Esophagus squamous epithelium (tissue), 5 donors: ENCODE measurements around the gene KPNA6. TPM values are rescaled to one million over a fixed set of nuclear protein-coding genes. Genes with fewer than 3 reads are reported as not detected.
"Not testable (repeated sequence)": the region's sequence is repeated elsewhere in the genome, so short reads cannot be mapped to it uniquely, and the experiment has no call there.

Experiments
- DNase-seq: peaks from one replicate; lab custom pipeline; 2025; lab: John Stamatoyannopoulos, UW
- H3K27ac ChIP-seq, 4 donors: fragments of 200-600 bp; sonication (generic); one replicate each; pipeline ENCODE4 v1.5.1; 2016 to 2019; ENCODE audit warnings: mild to moderate bottlenecking in 1 of 4
- H3K27me3 ChIP-seq, 4 donors: fragments of 200-600 bp; sonication (generic); 1 replicate in 3 of 4; 2 replicates in 1 of 4; pipeline versions ENCODE4 v1.5.1 to v1.6.0; 2017 to 2021; ENCODE audit warnings: antibody characterized with exemption in 1 of 4
- H3K36me3 ChIP-seq, 3 donors: fragments of 200-600 bp; sonication (generic); one replicate each; pipeline ENCODE4 v1.5.1; 2016 to 2019
- H3K4me1 ChIP-seq, 3 donors: fragments of 200-600 bp; sonication (generic); one replicate each; pipeline ENCODE4 v1.5.1; 2017 to 2019
- H3K4me3 ChIP-seq, 4 donors: fragments of 200-600 bp; sonication (generic); 1 replicate in 3 of 4; 2 replicates in 1 of 4; pipeline ENCODE4 v1.5.1; 2016 to 2019; ENCODE audit warnings: mild to moderate bottlenecking in 2 of 4, moderate library complexity in 1 of 4
- H3K9me3 ChIP-seq, 3 donors: fragments of 200-600 bp; sonication (generic); one replicate each; pipeline ENCODE4 v1.5.1; 2016 to 2019
- POLR2A ChIP-seq, 4 donors: fragments of 450-650 bp; IDR thresholded peaks; one replicate each; pipeline ENCODE4 v1.6.1; 2017; ENCODE audit warnings: antibody characterized with exemption in 4 of 4, mild to moderate bottlenecking in 4 of 4, moderate library complexity in 3 of 4
- WGBS, 2 donors: methylation state at CpG; one replicate each; pipeline ENCODE4 v1.1.5; 2018; 5-methylcytosine and 5-hydroxymethylcytosine counted together
- intact Hi-C: fragments of 100-400 bp; cut with DNase I; formaldehyde crosslinking; loops from one replicate; pipeline ENCODE4 v1.15.0; 2022
- total RNA-seq, 4 donors: library from RNA; depleted of rRNA; stranded (reverse); fragments of >200 nt; gene quantifications; one replicate each; pipeline ENCODE4 v1.1.0, GENCODE V29; 2016
- TF ChIP-seq, protein P1 (sequence below), 6 experiments: fragments of 450-650 bp in 4 of 6; fragments of 200-600 bp in 2 of 6; sonication (generic) in 2 of 6; IDR thresholded peaks; one replicate each; pipeline ENCODE4 v1.5.1; 2016 to 2019; ENCODE audit warnings: antibody characterized with exemption in 6 of 6, mild to moderate bottlenecking in 4 of 6, moderate library complexity in 4 of 6
- donor health status: DM: yes; HTN: yes; CAD: no.

Gene KPNA6
- total RNA-seq, 4 donors from 2014 or later = 27.7 to 38.0 (median 36.5) TPM

DNA sequence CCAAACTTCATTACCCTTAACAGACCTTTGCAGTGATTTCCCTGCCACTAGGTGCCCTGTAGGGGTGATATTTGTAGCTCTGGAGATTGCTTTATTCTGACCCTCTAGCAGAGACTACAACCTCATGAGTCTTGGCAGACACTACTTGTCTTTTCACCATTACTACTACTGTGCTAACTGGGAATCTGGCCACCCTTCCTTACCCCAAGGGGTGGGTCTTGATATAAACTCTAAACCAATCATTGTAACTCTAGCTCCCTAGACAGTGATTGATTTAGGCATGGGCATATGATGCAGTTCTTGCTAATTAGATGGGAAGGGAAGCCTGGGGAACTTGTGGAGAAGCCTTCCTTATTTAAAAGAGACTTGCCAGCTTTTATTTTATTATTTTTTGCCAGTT lies 3.9 kb downstream of the KPNA6 start:
- Histone ChIP-seq H3K27me3 (no peaks in the 10 kb centered on the region), H3K4me3 (peak overlapping the region in 1 of 4 donors; percentile 1), H3K4me1 (peaks cover 37 to 88% (median 40%) of the 10 kb centered on the region in 3 donors), H3K36me3 (peaks cover 0 to 20% (median 0%) of the 10 kb centered on the region in 3 donors), H3K27ac (peak overlapping the region; percentile 7 to 31 (median 24)), H3K9me3 (no peaks in the 10 kb centered on the region)
- TF ChIP-seq, protein P1, sequence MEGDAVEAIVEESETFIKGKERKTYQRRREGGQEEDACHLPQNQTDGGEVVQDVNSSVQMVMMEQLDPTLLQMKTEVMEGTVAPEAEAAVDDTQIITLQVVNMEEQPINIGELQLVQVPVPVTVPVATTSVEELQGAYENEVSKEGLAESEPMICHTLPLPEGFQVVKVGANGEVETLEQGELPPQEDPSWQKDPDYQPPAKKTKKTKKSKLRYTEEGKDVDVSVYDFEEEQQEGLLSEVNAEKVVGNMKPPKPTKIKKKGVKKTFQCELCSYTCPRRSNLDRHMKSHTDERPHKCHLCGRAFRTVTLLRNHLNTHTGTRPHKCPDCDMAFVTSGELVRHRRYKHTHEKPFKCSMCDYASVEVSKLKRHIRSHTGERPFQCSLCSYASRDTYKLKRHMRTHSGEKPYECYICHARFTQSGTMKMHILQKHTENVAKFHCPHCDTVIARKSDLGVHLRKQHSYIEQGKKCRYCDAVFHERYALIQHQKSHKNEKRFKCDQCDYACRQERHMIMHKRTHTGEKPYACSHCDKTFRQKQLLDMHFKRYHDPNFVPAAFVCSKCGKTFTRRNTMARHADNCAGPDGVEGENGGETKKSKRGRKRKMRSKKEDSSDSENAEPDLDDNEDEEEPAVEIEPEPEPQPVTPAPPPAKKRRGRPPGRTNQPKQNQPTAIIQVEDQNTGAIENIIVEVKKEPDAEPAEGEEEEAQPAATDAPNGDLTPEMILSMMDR (IDR thresholded peaks at IDR 0.05) = peak in 1 of 6 experiments; percentile 12
- TF ChIP-seq POLR2A (IDR thresholded peaks at IDR 0.05) = no peak
- intact Hi-C loops = no loop called here
- no peak for DNase-seq

DNA sequence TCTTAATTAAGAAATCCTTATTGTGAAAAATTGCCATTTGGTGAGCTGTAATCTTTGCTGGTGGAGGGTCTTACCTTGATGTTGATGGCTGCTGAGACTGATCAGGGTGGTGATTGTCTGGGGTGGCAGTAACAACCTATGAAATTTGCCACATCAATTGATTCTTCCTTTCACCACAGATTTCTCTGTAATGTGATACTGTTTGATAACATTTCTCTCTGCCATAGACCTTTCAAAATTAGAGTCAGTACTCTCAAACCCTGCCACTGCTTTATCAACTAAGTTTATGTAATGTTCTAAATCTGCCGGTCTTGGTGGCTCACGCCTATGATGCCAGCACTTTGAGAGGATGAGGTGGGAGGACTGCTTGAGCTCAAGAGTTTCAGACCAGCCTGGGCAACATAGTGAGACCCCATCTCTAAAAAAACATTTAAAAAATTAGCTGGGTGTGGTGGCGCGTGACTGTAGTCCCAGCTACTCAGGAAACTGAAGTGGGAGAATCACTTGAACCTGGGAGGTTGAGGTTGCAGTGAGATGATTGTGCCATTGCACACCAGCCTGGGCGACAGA lies 5.0 kb downstream of the KPNA6 start:
- WGBS, 2 donors = 90 to 100% methylated on average over 3 to 5 of the region's 5 CpGs
- H3K36me3 ChIP-seq = peaks cover 0 to 20% (median 0%) of the 10 kb centered on the region in 3 donors
- intact Hi-C loops = no loop called here
- H3K9me3 ChIP-seq = no peaks in the 10 kb centered on the region
- TF ChIP-seq, protein P1 (IDR thresholded peaks at IDR 0.05) = no peak
- H3K27ac ChIP-seq = no peak overlapping the region
- H3K27me3 ChIP-seq = no peaks in the 10 kb centered on the region
- DNase-seq = no peak
- H3K4me3 ChIP-seq = no peak overlapping the region
- H3K4me1 ChIP-seq = peaks cover 37 to 93% (median 40%) of the 10 kb centered on the region in 3 donors

DNA sequence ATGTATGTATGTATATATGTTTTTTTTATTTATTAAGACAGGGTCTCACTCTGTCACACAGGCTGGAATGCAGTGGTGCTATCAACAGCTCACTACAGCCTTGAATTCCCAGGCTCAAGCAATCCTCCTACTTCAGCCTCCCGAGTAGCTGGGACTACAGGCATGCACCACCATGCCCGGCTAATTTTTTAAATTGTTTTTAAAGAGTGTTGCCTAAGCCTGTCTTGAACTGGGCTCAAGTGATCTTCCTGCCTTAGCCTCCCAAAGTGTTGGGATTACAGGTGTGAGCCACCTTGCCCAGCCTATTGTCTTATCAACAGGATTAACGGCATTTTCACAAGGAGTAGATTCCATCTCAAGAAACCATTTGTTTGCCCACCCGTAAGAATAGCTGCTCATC lies 5.6 kb downstream of the KPNA6 start:
- Histone ChIP-seq H3K36me3 (peaks cover 0 to 20% (median 0%) of the 10 kb centered on the region in 3 donors), H3K4me1 (peaks cover 40 to 97% (median 40%) of the 10 kb centered on the region in 3 donors)
- WGBS, 2 donors = 78 to 87% methylated on average over 4 of the region's 4 CpGs
- DNase-seq, H3K4me3 ChIP-seq, H3K27me3 ChIP-seq, H3K9me3 ChIP-seq, intact Hi-C loops, H3K27ac ChIP-seq: not testable (repeated sequence)

DNA sequence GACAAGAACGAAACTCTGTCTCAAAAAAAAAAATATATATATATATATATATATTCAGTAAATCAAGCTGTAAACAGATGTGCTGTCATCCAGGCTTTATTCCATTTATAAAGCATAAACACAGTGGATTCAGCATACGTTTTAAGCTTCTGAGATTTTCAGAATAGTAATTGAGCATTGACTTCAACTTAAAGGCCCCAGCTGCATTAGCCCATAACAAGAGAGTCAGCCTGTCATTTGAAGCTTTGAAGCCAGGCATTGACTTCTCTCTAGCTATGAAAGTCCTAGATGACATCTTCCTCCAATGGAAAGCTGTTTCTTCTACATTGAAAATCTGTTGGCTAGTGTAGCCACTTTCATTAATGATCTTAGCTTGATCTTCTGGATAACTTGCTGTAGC lies 6.6 kb downstream of the KPNA6 start:
- no peak for DNase-seq
- no peak overlapping the region for H3K4me3 ChIP-seq
- no peaks in the 10 kb centered on the region for H3K27me3 ChIP-seq
- H3K36me3 ChIP-seq = peaks cover 0 to 20% (median 0%) of the 10 kb centered on the region in 3 donors
- intact Hi-C loops = no loop called here
- H3K4me1 ChIP-seq = peaks cover 32 to 94% (median 42%) of the 10 kb centered on the region in 3 donors
- H3K27ac ChIP-seq = no peak overlapping the region
- no peaks in the 10 kb centered on the region for H3K9me3 ChIP-seq
- WGBS, 2 donors = 69 to 86% methylated on average over 2 of the region's 2 CpGs
- no peak for TF ChIP-seq POLR2A (IDR thresholded peaks at IDR 0.05)
- TF ChIP-seq, protein P1 (IDR thresholded peaks at IDR 0.05) = no peak

DNA sequence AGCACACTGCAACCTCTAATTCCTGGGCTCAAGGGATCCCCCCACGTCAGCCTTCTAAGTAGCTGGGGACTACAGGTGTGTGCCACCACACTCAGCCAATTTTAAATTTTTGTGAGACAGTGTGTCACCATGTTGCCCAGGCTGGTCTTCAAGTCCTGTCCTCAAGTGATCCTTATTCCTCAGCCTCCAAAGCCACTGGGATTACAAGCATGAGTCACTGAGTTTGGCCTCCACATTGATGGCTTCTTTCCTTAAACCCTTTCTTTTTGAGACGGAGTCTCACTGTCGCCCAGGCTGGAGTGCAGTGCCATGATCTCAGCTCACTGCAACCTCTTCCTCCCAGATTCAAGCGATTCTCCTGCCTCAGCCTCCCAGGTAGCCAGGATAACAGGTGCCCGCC lies 7.6 kb downstream of the KPNA6 start:
- 74 to 100% methylated on average over 3 to 4 of the region's 5 CpGs for WGBS, 2 donors
- H3K4me1 ChIP-seq = peaks cover 21 to 93% (median 32%) of the 10 kb centered on the region in 3 donors
- H3K36me3 ChIP-seq = peaks cover 0 to 20% (median 0%) of the 10 kb centered on the region in 3 donors
- H3K4me3 ChIP-seq = no peak overlapping the region
- TF ChIP-seq POLR2A (IDR thresholded peaks at IDR 0.05) = no peak
- intact Hi-C loops = no loop called here
- no peaks in the 10 kb centered on the region for H3K27me3 ChIP-seq
- H3K9me3 ChIP-seq = no peaks in the 10 kb centered on the region
- DNase-seq = no peak
- peak overlapping the region in 3 of 4 donors; percentile 15 to 58 (median 58) for H3K27ac ChIP-seq

DNA sequence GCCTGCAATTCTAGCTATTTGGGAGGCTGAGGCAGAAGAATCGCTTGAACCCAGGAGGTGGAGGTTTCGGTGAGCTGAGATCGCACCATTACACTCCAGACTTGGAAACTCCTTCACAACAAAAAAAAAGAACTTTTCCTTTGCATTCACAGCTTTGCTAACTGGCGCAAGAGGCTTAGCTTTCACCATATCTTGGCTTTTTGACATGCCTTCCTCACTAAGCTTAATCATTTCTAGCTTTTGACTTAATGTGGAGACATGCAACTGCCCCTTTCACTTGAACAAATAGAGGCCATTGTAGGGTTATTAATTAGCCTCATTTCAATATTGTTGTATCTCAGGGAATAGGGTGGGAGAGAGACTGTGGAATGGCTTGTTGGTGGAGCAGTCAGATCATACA lies 8.7 kb downstream of the KPNA6 start:
- WGBS, 2 donors = 89 to 92% methylated on average over 4 of the region's 4 CpGs
- Histone ChIP-seq H3K27ac (peak overlapping the region; percentile 15 to 58 (median 57)), H3K4me3 (no peak overlapping the region), H3K36me3 (peaks cover 0 to 20% (median 0%) of the 10 kb centered on the region in 3 donors), H3K27me3 (no peaks in the 10 kb centered on the region), H3K4me1 (peaks cover 16 to 93% (median 28%) of the 10 kb centered on the region in 3 donors), H3K9me3 (no peaks in the 10 kb centered on the region)
- DNase-seq = no peak
- TF ChIP-seq, protein P1 (IDR thresholded peaks at IDR 0.05) = no peak
- TF ChIP-seq POLR2A (IDR thresholded peaks at IDR 0.05) = no peak
- intact Hi-C loops = no loop called here
